Fibroblast of lung (primary cell): Measurements from ENCODE around the gene CD1B. TPM values are rescaled to one million over a fixed set of nuclear protein-coding genes. Genes with fewer than 3 reads are reported as not detected.

Experiments used
- DNase-seq, 2 donors: peaks; one replicate each; pipeline versions ENCODE4 v3.0.0 to v3.0.0-alpha.2; 2010; ENCODE audit warnings: low read depth in 2 of 2
- H2AFZ ChIP-seq: 2 replicates; pipeline ENCODE4 v1.5.1; 2012; ENCODE audit warnings: low read length, control low read depth, inconsistent platforms
- H3K27ac ChIP-seq: 2 replicates; pipeline ENCODE4 v1.5.1; 2011; ENCODE audit warnings: low read length, control low read depth; ENCODE audit not compliant: insufficient read depth
- H3K27me3 ChIP-seq: 2 replicates; pipeline ENCODE4 v1.5.1; 2011; ENCODE audit warnings: mild to moderate bottlenecking, low read length; ENCODE audit not compliant: control insufficient read depth, insufficient read depth
- H3K36me3 ChIP-seq: 2 replicates; pipeline ENCODE4 v1.5.1; 2011; ENCODE audit warnings: low read length; ENCODE audit not compliant: control insufficient read depth, insufficient read depth
- H3K4me1 ChIP-seq: 2 replicates; pipeline ENCODE4 v1.5.1; 2011; ENCODE audit warnings: low read length; ENCODE audit not compliant: control insufficient read depth, insufficient read depth; ENCODE audit errors: extremely low read depth
- H3K4me2 ChIP-seq: 2 replicates; pipeline ENCODE4 v1.5.1; 2011; ENCODE audit warnings: low read length, control low read depth; ENCODE audit not compliant: insufficient read depth; ENCODE audit errors: extremely low read depth
- H3K4me3 ChIP-seq, 4 experiments: fragments of 200-600 bp in 1 of 4; sonication (generic) in 1 of 4; replicated peaks in 1 of 4; 2 replicates each; pipeline ENCODE4 v1.5.1; 2011 to 2016; ENCODE audit warnings: low read length in 4 of 4, low read depth in 3 of 4, mild to moderate bottlenecking in 3 of 4, control low read depth in 2 of 4, inconsistent platforms in 1 of 4, mixed read lengths in 1 of 4; ENCODE audit not compliant: insufficient read depth in 1 of 4; ENCODE audit errors: control extremely low read depth in 1 of 4
- H3K79me2 ChIP-seq: 2 replicates; pipeline ENCODE4 v1.5.1; 2012; ENCODE audit warnings: mild to moderate bottlenecking, low read length, inconsistent platforms; ENCODE audit not compliant: control insufficient read depth, insufficient read depth
- H3K9ac ChIP-seq: 2 replicates; pipeline ENCODE4 v1.5.1; 2011; ENCODE audit warnings: mild to moderate bottlenecking, low read length, control low read depth; ENCODE audit not compliant: insufficient read depth
- H3K9me3 ChIP-seq: 2 replicates; pipeline ENCODE4 v1.5.1; 2012; ENCODE audit warnings: low read depth, low read length; ENCODE audit not compliant: control insufficient read depth, insufficient read depth
- H4K20me1 ChIP-seq: 2 replicates; pipeline ENCODE4 v1.5.1; 2011; ENCODE audit warnings: low read length; ENCODE audit not compliant: control insufficient read depth, insufficient read depth; ENCODE audit errors: extremely low read depth
- CTCF ChIP-seq, 2 donors: IDR thresholded peaks in 1 of 2; conservative IDR thresholded peaks in 1 of 2; 1 replicate in 1 of 2; 2 replicates in 1 of 2; pipeline ENCODE4 v1.5.1; 2011 to 2012; ENCODE audit warnings: low read length in 2 of 2, control low read depth in 1 of 2, inconsistent platforms in 1 of 2, low read depth in 1 of 2, mild to moderate bottlenecking in 1 of 2
- EZH2 ChIP-seq: IDR thresholded peaks from 2 replicates; pipeline ENCODE4 v1.5.1; 2012; ENCODE audit warnings: low read length, control low read depth, mild to moderate bottlenecking; ENCODE audit errors: missing control alignments
- polyA plus RNA-seq, 2 donors: library from polyadenylated mRNA; depleted of rRNA in 1 of 2; stranded (reverse) in 1 of 2; unstranded in 1 of 2; fragments of >200 nt; gene quantifications; 2 replicates each; pipeline ENCODE4 v1.2.1, GENCODE V29; 2011 to 2012; ENCODE audit warnings: missing spikeins in 1 of 2
- total RNA-seq: library from RNA; depleted of rRNA; stranded (reverse); fragments of >200 nt; gene quantifications from 2 replicates; pipeline ENCODE4 v1.2.1, GENCODE V29; 2014

The CD1B gene
- total and polyA plus RNA-seq, 2 donors (not counting 1 experiment from before 2014, with no cell fraction given), result not detected

- H3K36me3 ChIP-seq, result no peaks in the 10 kb centered on the region
- H3K4me2 ChIP-seq, result no peak overlapping the region
- H3K4me1 ChIP-seq, result no peaks in the 10 kb centered on the region
- no peaks in the 10 kb centered on the region for H3K9me3 ChIP-seq
- H3K4me3 ChIP-seq, result no peak overlapping the region
- no peak overlapping the region for H2AFZ ChIP-seq
- no peak overlapping the region for H3K9ac ChIP-seq
- H3K27ac ChIP-seq, result no peak overlapping the region
- TF ChIP-seq EZH2, result no peak
- no peak for TF ChIP-seq CTCF (conservative IDR thresholded peaks at IDR 0.05 in 1 of 2, IDR thresholded peaks at IDR 0.05 in 1 of 2; ENCODE audit: low read depth in 1 of 2, low read length in 2 of 2)
- DNase-seq, result no peak
- no peaks in the 10 kb centered on the region for H4K20me1 ChIP-seq
- H3K27me3 ChIP-seq, result no peaks in the 10 kb centered on the region
- H3K79me2 ChIP-seq, result no peaks in the 10 kb centered on the region
Measured at GRCh38 chr1:158329733-158330132, 1.6 kb downstream of the CD1B start.

- H3K79me2 ChIP-seq, result no peaks in the 10 kb centered on the region
- no peak for TF ChIP-seq EZH2
- TF ChIP-seq CTCF (conservative IDR thresholded peaks at IDR 0.05 in 1 of 2, IDR thresholded peaks at IDR 0.05 in 1 of 2; ENCODE audit: low read depth in 1 of 2, low read length in 2 of 2), result no peak
- H3K36me3 ChIP-seq, result no peaks in the 10 kb centered on the region
- no peak for DNase-seq
- no peaks in the 10 kb centered on the region for H3K27me3 ChIP-seq
- H4K20me1 ChIP-seq, result no peaks in the 10 kb centered on the region
- H3K4me3 ChIP-seq, result no peak overlapping the region
- no peaks in the 10 kb centered on the region for H3K4me1 ChIP-seq
- H3K27ac ChIP-seq, result no peak overlapping the region
- no peak overlapping the region for H3K9ac ChIP-seq
- no peak overlapping the region for H3K4me2 ChIP-seq
- H3K9me3 ChIP-seq, result no peaks in the 10 kb centered on the region
- H2AFZ ChIP-seq, result no peak overlapping the region
Measured at GRCh38 chr1:158329300-158329699, 2.0 kb downstream of the CD1B start.

GRCh38 chr1:158328426-158328825, 2.9 kb downstream of the CD1B start:
- H4K20me1 ChIP-seq, result no peaks in the 10 kb centered on the region
- no peaks in the 10 kb centered on the region for H3K79me2 ChIP-seq
- H3K4me1 ChIP-seq, result no peaks in the 10 kb centered on the region
- H3K9ac ChIP-seq, result no peak overlapping the region
- no peak overlapping the region for H2AFZ ChIP-seq
- no peaks in the 10 kb centered on the region for H3K27me3 ChIP-seq
- no peak overlapping the region for H3K27ac ChIP-seq
- no peak for DNase-seq
- TF ChIP-seq CTCF (conservative IDR thresholded peaks at IDR 0.05 in 1 of 2, IDR thresholded peaks at IDR 0.05 in 1 of 2; ENCODE audit: low read depth in 1 of 2, low read length in 2 of 2), result no peak
- no peak for TF ChIP-seq EZH2
- no peaks in the 10 kb centered on the region for H3K36me3 ChIP-seq
- H3K4me3 ChIP-seq, result no peak overlapping the region
- no peak overlapping the region for H3K4me2 ChIP-seq
- H3K9me3 ChIP-seq, result no peaks in the 10 kb centered on the region
